ENCODE data around the gene SLC47A1.

The SLC47A1 gene

DNA sequence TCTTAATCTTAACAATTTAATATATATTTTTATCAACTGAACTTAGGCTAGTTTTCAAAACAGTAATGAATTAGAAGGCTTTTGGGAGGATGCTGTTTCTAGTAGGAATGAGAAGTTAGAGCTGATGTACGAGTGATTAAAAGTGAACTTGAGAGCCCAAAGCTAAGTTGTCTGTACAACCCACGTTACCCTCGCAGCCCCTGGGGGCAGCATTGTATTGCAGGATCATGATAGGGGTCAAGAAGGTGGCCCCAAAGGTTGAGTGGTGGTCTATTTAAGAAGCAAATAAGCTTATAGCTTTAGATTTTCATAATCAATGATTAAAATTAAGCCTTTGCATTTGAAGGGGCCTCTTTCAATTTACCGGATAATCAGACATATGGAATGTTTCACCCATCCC lies 81.2 kb downstream of the SLC47A1 start:
- DNase-seq: no peak

DNA sequence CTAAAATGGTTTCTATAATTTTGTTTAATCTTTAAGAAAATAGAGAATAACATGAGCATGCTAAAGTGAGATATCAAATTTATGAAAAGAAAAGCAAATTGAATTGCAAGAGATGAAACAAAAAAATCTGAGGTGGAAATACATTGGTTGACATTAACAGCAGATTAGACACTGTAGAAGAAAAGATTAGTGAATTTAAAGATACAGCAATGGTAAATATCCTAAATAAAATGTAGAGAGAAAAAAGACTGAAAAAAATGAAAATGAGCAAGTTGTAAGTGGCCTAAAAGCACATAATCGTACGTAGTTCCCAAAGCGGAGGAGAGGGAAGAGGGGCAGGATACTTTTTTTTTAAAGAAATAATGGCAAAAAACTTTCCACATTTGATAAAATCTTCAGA lies 84.4 kb downstream of the SLC47A1 start:
- DNase-seq: no peak

DNA sequence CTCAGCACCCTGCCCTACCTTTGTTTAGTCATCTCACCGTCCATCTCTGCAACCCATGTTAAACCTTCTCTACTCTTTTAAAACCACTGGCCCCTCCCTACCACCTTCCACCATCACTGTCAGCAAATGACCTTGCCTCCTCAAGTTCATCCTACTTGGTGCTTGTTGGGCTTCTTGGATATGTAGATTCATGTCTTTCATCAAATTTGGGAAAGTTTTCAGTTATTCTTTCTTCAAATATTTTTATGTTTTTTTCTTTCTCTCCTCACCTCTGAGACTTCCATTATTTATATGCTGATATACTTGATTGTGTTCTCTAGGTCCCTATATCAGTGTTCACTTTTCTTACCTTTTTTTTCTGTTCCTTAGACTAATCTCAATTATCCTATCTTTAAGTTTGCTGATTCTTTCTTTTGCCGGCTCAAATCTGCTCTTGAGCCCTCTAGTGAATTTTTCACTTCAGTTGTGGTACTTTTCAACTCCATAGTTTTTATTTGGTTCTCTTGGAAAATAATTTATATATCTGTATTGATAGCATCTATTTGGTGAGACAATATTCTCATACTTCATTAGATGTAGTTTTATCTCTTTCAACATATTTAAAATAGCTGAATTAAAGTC lies 86.2 kb downstream of the SLC47A1 start:
- no peak for DNase-seq

DNA sequence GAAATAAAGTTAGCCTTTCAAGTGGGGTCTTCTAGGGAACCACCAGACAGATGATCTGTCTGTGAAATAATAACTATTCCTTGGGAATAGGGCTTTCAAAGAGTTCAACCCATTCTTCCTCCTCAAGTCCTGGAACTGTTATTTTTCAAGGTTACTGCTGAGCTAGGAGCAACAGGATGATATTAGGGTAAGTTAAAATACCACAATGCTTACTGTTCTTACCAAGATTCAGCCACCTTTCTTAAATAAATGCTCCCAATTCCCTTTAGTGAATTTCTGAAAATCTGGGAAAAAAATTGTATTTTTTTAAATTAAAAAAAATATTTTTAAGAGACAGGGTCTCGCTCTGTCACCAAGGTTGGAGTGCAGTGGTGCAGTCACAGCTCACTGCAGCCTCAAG lies 88.0 kb downstream of the SLC47A1 start:
- DNase-seq: no peak

DNA sequence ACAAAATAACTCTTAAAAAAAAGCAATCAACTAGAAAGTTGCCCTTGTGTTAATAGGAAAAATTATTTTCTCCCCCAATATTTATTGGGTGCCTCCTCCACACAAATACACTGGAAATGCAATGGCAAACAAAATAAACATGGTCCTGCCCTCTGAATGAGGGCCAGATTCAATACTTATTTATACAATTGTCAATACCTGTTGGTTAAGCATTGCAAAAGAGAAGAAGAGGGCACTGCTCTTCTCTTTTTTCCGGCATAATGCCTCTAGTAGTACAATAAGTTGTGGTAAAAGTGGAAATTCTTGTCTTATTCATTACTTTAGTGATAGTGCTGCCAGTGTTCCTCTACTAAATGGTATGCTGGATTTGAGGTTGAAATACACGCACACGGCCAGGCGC lies 92.4 kb downstream of the SLC47A1 start:
- no peak for DNase-seq
